GM23338 (cell line): ENCODE data around the gene S1PR2. TPM values are rescaled to one million over a fixed set of nuclear protein-coding genes. Genes with fewer than 3 reads are reported as not detected.

Experiments used
- ATAC-seq: fragments of 200-7000 bp; cut with Tn5 transposase; 3 replicates; pipeline ENCODE4 v1.9.1; 2020
- DNase-seq: peaks from one replicate; pipeline ENCODE4 v3.0.0-alpha.2; 2015; ENCODE audit warnings: low spot score
- H2AFZ ChIP-seq: fragments of 200-600 bp; sonication (generic); 2 replicates; pipeline ENCODE4 v1.8.0; 2016; ENCODE audit warnings: antibody characterized with exemption, mild to moderate bottlenecking, moderate library complexity
- H3F3A ChIP-seq: fragments of 200-600 bp; sonication (generic); replicated peaks from 2 replicates; pipeline ENCODE4 v1.8.0; 2017; ENCODE audit warnings: antibody characterized with exemption, mixed run types, low read depth
- H3K27ac ChIP-seq: fragments of 200-600 bp; sonication (generic); 2 replicates; pipeline ENCODE4 v1.6.1; 2016; ENCODE audit warnings: low read depth
- H3K27me3 ChIP-seq: fragments of 200-600 bp; sonication (generic); 2 replicates; pipeline ENCODE4 v1.8.0; 2016; ENCODE audit warnings: mild to moderate bottlenecking, mixed run types, moderate library complexity; ENCODE audit not compliant: insufficient read depth
- H3K36me3 ChIP-seq: fragments of 200-600 bp; sonication (generic); 2 replicates; pipeline ENCODE4 v1.8.0; 2016; ENCODE audit warnings: mild to moderate bottlenecking; ENCODE audit not compliant: insufficient read depth
- H3K4me1 ChIP-seq: fragments of 200-600 bp; sonication (generic); 2 replicates; pipeline ENCODE4 v1.8.0; 2016; ENCODE audit warnings: mild to moderate bottlenecking, moderate library complexity; ENCODE audit not compliant: insufficient read depth
- H3K4me2 ChIP-seq: fragments of 200-600 bp; sonication (generic); 2 replicates; pipeline ENCODE4 v1.7.1; 2017; ENCODE audit warnings: mixed run types
- H3K4me3 ChIP-seq: fragments of 200-600 bp; sonication (generic); 2 replicates; pipeline ENCODE4 v1.6.1; 2016; ENCODE audit warnings: mixed run types
- H3K79me2 ChIP-seq: fragments of 200-600 bp; sonication (generic); replicated peaks from 2 replicates; pipeline ENCODE4 v1.8.0; 2017; ENCODE audit warnings: mild to moderate bottlenecking; ENCODE audit not compliant: insufficient read depth
- H3K9me2 ChIP-seq: fragments of 200-600 bp; sonication (generic); 2 replicates; pipeline ENCODE4 v1.8.0; 2017; ENCODE audit not compliant: insufficient read depth
- H4K20me1 ChIP-seq: fragments of 200-600 bp; sonication (generic); replicated peaks from 2 replicates; pipeline ENCODE4 v1.8.0; 2017; ENCODE audit warnings: mild to moderate bottlenecking; ENCODE audit not compliant: insufficient read depth
- H3K27ac Mint-ChIP-seq: 2 replicates; pipeline ENCODE4 v1.8.0; 2020; ENCODE audit warnings: inconsistent platforms, mild to moderate bottlenecking, moderate library complexity, mixed read lengths
- H3K27me3 Mint-ChIP-seq: 3 replicates; pipeline ENCODE4 v1.8.0; 2022; ENCODE audit warnings: low read depth, mild to moderate bottlenecking, moderate library complexity, mixed read lengths, inconsistent platforms; ENCODE audit not compliant: insufficient read depth, poor library complexity
- H3K36me3 Mint-ChIP-seq: 3 replicates; pipeline ENCODE4 v1.8.0; 2021; ENCODE audit warnings: low read depth, mild to moderate bottlenecking, inconsistent platforms, moderate library complexity, mixed read lengths
- H3K4me1 Mint-ChIP-seq: 3 replicates; pipeline ENCODE4 v1.8.0; 2020; ENCODE audit warnings: mild to moderate bottlenecking, inconsistent platforms, mixed read lengths
- H3K4me3 Mint-ChIP-seq: 3 replicates; pipeline ENCODE4 v1.8.0; 2021; ENCODE audit warnings: moderate library complexity, mild to moderate bottlenecking, inconsistent platforms, mixed read lengths
- H3K9me3 Mint-ChIP-seq: 3 replicates; pipeline ENCODE4 v1.8.0; 2020; ENCODE audit warnings: moderate library complexity, mild to moderate bottlenecking, inconsistent platforms, mixed read lengths
- CREB1 ChIP-seq: fragments of 250-450 bp; sonication (Bioruptor Pico); IDR thresholded peaks from 2 replicates; pipeline ENCODE4 v1.5.0; 2020; ENCODE audit warnings: low read depth, mild to moderate bottlenecking, moderate library complexity
- EZH2 ChIP-seq: fragments of 200-600 bp; sonication (generic); IDR thresholded peaks from one replicate; pipeline ENCODE4 v1.8.0; 2017; ENCODE audit warnings: antibody characterized with exemption, mild to moderate bottlenecking, low read depth; ENCODE audit not compliant: unreplicated experiment
- EZH2phosphoT487 ChIP-seq: fragments of 200-600 bp; sonication (generic); IDR thresholded peaks from one replicate; pipeline ENCODE4 v1.8.1; 2018; ENCODE audit warnings: antibody characterized with exemption; ENCODE audit not compliant: unreplicated experiment
- POLR2AphosphoS5 ChIP-seq: IDR thresholded peaks from 2 replicates; pipeline ENCODE4 v1.6.1; 2016; ENCODE audit warnings: antibody characterized with exemption, low read depth
- ZNF114 ChIP-seq: fragments of 250-450 bp; sonication (Bioruptor Pico); IDR thresholded peaks from 2 replicates; pipeline ENCODE4 v1.5.0; 2020; ENCODE audit warnings: mild to moderate bottlenecking, moderate library complexity
- polyA plus RNA-seq: library from polyadenylated mRNA; unstranded; fragments of >200 nt; fragmentation: Nextera tagmentation; extraction: Ambion mirVana; gene quantifications from 2 replicates; pipeline ENCODE4 v1.2.1, GENCODE V29; 2016
- total RNA-seq: library from RNA; depleted of rRNA; stranded (reverse); fragments of >200 nt; shearing (Covaris generic); gene quantifications from 2 replicates; pipeline ENCODE4 v1.2.3, GENCODE V29; 2014
- TF ChIP-seq, protein P1 (sequence below): fragments of 250-450 bp; sonication (Bioruptor Pico); IDR thresholded peaks from 2 replicates; pipeline ENCODE4 v1.5.0; 2020; ENCODE audit warnings: mild to moderate bottlenecking, moderate library complexity
- TF ChIP-seq, protein P2 (sequence below): IDR thresholded peaks from one replicate; pipeline ENCODE4 v1.6.1; 2018; ENCODE audit warnings: antibody characterized with exemption; ENCODE audit not compliant: unreplicated experiment
- TF ChIP-seq, protein P3 (sequence below): IDR thresholded peaks from 2 replicates; pipeline ENCODE4 v1.6.1; 2016; ENCODE audit warnings: antibody characterized with exemption

The S1PR2 gene
- total and polyA plus RNA-seq, 2 experiments from 2014 or later: 9.2 to 13.9 TPM

DNA sequence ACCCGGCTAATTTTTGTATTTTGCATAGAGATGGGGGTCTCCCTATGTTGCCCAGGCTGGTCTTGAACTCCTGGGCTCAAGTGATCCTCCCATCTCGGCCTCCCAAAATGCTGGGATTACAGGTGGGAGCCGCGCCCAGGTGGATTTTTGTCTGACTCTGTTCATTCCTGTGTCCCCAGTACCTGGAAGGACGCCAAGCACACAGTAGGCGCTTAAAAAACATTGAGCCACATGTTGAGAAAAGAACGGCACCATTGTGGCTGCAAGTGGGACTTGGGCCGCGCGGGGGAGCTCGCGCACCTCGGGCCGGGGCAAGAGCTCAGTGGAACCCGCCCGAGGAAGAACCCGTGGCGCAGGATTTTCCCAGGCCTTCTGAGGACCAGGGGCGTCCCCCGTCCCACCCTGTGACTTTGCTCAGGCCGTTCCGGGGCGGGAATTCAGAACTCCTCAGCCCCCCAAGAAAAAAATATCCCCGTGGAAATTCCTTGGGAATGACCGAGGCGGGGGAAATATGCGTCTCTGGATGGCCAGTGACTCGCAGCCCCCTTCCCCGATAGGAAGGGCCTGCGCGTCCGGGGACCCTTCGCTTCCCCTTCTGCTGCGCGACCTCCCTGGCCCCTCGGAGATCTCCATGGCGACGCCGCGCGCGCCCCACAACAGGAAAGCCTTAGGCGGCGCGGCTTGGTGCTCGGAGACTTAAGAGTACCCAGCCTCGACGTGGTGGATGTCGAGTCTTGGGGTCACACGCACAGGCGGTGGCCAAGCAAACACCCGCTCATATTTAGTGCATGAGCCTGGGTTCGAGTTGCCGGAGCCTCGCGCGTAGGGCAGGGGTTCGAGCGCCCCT is 38.4 kb upstream of the S1PR2 start (continued):
- TF ChIP-seq, protein P1, sequence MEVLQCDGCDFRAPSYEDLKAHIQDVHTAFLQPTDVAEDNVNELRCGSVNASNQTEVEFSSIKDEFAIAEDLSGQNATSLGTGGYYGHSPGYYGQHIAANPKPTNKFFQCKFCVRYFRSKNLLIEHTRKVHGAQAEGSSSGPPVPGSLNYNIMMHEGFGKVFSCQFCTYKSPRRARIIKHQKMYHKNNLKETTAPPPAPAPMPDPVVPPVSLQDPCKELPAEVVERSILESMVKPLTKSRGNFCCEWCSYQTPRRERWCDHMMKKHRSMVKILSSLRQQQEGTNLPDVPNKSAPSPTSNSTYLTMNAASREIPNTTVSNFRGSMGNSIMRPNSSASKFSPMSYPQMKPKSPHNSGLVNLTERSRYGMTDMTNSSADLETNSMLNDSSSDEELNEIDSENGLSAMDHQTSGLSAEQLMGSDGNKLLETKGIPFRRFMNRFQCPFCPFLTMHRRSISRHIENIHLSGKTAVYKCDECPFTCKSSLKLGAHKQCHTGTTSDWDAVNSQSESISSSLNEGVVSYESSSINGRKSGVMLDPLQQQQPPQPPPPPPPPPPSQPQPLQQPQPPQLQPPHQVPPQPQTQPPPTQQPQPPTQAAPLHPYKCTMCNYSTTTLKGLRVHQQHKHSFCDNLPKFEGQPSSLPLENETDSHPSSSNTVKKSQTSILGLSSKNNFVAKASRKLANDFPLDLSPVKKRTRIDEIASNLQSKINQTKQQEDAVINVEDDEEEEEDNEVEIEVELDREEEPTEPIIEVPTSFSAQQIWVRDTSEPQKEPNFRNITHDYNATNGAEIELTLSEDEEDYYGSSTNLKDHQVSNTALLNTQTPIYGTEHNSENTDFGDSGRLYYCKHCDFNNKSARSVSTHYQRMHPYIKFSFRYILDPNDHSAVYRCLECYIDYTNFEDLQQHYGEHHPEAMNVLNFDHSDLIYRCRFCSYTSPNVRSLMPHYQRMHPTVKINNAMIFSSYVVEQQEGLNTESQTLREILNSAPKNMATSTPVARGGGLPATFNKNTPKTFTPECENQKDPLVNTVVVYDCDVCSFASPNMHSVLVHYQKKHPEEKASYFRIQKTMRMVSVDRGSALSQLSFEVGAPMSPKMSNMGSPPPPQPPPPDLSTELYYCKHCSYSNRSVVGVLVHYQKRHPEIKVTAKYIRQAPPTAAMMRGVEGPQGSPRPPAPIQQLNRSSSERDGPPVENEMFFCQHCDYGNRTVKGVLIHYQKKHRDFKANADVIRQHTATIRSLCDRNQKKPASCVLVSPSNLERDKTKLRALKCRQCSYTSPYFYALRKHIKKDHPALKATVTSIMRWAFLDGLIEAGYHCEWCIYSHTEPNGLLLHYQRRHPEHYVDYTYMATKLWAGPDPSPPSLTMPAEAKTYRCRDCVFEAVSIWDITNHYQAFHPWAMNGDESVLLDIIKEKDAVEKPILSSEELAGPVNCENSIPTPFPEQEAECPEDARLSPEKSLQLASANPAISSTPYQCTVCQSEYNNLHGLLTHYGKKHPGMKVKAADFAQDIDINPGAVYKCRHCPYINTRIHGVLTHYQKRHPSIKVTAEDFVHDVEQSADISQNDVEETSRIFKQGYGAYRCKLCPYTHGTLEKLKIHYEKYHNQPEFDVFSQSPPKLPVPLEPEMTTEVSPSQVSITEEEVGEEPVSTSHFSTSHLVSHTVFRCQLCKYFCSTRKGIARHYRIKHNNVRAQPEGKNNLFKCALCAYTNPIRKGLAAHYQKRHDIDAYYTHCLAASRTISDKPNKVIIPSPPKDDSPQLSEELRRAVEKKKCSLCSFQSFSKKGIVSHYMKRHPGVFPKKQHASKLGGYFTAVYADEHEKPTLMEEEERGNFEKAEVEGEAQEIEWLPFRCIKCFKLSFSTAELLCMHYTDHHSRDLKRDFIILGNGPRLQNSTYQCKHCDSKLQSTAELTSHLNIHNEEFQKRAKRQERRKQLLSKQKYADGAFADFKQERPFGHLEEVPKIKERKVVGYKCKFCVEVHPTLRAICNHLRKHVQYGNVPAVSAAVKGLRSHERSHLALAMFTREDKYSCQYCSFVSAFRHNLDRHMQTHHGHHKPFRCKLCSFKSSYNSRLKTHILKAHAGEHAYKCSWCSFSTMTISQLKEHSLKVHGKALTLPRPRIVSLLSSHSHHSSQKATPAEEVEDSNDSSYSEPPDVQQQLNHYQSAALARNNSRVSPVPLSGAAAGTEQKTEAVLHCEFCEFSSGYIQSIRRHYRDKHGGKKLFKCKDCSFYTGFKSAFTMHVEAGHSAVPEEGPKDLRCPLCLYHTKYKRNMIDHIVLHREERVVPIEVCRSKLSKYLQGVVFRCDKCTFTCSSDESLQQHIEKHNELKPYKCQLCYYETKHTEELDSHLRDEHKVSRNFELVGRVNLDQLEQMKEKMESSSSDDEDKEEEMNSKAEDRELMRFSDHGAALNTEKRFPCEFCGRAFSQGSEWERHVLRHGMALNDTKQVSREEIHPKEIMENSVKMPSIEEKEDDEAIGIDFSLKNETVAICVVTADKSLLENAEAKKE (CRISPR knock-in tag): no peak
- TF ChIP-seq, protein P2, sequence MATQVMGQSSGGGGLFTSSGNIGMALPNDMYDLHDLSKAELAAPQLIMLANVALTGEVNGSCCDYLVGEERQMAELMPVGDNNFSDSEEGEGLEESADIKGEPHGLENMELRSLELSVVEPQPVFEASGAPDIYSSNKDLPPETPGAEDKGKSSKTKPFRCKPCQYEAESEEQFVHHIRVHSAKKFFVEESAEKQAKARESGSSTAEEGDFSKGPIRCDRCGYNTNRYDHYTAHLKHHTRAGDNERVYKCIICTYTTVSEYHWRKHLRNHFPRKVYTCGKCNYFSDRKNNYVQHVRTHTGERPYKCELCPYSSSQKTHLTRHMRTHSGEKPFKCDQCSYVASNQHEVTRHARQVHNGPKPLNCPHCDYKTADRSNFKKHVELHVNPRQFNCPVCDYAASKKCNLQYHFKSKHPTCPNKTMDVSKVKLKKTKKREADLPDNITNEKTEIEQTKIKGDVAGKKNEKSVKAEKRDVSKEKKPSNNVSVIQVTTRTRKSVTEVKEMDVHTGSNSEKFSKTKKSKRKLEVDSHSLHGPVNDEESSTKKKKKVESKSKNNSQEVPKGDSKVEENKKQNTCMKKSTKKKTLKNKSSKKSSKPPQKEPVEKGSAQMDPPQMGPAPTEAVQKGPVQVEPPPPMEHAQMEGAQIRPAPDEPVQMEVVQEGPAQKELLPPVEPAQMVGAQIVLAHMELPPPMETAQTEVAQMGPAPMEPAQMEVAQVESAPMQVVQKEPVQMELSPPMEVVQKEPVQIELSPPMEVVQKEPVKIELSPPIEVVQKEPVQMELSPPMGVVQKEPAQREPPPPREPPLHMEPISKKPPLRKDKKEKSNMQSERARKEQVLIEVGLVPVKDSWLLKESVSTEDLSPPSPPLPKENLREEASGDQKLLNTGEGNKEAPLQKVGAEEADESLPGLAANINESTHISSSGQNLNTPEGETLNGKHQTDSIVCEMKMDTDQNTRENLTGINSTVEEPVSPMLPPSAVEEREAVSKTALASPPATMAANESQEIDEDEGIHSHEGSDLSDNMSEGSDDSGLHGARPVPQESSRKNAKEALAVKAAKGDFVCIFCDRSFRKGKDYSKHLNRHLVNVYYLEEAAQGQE: no peak
- no peak for TF ChIP-seq POLR2AphosphoS5

DNA sequence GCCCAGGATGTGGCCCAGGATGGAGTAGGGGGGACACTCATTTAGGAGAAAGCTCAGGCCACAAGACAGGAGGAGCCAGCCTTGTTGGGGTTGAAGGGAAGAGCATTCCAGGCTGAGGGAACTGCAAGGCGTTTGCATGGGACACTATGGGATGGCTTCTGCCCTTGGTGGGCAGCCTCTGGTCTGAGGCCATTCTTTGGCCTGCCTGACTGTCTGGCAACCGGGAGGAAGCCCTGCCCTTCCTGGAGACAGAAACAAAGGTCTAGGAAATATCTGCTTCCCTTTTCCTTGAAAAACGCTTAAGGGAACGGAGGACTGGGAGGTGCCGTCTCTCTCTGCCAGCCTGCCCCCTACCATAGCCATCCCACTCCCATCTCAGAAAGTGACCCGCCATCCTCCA is 36.9 kb upstream of the S1PR2 start:
- ATAC-seq (no peak), DNase-seq (no peak)
- Mint-ChIP-seq H3K36me3 (no peaks in the 10 kb centered on the region), H3K27me3 (peaks cover 44% of the 10 kb centered on the region), H3K4me3 (no peak overlapping the region), H3K4me1 (peaks cover 4% of the 10 kb centered on the region; the same call in 2 of the 3 replicates), H3K27ac (no peak overlapping the region; the same call in 1 of the 2 replicates), H3K9me3 (no peaks in the 10 kb centered on the region; the same call in 2 of the 3 replicates)
- H2AFZ ChIP-seq: no peak overlapping the region
- H3K79me2 ChIP-seq: no peaks in the 10 kb centered on the region
- no peak overlapping the region for H3K4me2 ChIP-seq
- peaks cover 45% of the 10 kb centered on the region for H3K27me3 ChIP-seq
- no peak overlapping the region for H3K4me3 ChIP-seq
- H3K4me1 ChIP-seq: peaks cover 4% of the 10 kb centered on the region; the same call in 1 of the 2 replicates
- no peaks in the 10 kb centered on the region for H4K20me1 ChIP-seq
- H3K27ac ChIP-seq: no peak overlapping the region
- H3F3A ChIP-seq: peaks cover 13% of the 10 kb centered on the region; the same call in 1 of the 2 replicates
- no peaks in the 10 kb centered on the region for H3K36me3 ChIP-seq
- no peaks in the 10 kb centered on the region for H3K9me2 ChIP-seq
- no peak for TF ChIP-seq CREB1 (CRISPR knock-in tag)
- TF ChIP-seq, protein P3, sequence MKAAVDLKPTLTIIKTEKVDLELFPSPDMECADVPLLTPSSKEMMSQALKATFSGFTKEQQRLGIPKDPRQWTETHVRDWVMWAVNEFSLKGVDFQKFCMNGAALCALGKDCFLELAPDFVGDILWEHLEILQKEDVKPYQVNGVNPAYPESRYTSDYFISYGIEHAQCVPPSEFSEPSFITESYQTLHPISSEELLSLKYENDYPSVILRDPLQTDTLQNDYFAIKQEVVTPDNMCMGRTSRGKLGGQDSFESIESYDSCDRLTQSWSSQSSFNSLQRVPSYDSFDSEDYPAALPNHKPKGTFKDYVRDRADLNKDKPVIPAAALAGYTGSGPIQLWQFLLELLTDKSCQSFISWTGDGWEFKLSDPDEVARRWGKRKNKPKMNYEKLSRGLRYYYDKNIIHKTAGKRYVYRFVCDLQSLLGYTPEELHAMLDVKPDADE: no peak
- no peak for TF ChIP-seq POLR2AphosphoS5
- no peak for TF ChIP-seq EZH2
- no peak for TF ChIP-seq ZNF114 (CRISPR knock-in tag)
- TF ChIP-seq, protein P2: no peak
- TF ChIP-seq EZH2phosphoT487: no peak
